GM21423 (cell line): ENCODE results near the gene SERTM2.

Experiments
- ATAC-seq: cut with Tn5 transposase; IDR thresholded peaks from one replicate; pipeline ENCODE4 v1.9.1; 2021; ENCODE audit warnings: mild to moderate bottlenecking, moderate library complexity; ENCODE audit not compliant: unreplicated experiment

Gene SERTM2

DNA sequence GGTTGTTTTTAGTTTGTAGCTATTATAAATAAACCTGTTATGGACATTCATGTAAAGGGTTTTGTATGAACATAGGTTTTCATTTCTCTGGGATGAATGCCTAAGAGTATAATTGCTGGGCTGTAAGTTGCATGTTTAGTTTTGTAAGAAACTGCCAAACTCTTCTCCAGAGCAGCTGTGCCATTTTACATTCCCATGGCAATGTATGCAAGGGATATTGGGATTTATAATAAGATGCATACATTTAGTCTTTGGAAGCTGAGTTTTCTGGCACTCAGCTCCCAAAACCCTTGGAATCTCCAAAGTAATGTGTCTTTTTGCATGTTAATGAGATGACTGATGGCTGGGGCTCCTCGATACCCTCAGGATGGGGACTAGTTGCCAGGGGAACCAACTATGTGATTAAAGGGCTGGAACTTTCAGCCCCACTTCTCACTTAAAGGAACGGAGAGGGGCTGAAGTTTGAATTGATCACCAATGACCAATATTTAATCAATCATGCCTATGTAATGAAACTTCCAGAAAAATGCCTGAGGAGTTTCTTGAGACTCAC, 44.0 kb downstream of the SERTM2 start:
- ATAC-seq = no peak

DNA sequence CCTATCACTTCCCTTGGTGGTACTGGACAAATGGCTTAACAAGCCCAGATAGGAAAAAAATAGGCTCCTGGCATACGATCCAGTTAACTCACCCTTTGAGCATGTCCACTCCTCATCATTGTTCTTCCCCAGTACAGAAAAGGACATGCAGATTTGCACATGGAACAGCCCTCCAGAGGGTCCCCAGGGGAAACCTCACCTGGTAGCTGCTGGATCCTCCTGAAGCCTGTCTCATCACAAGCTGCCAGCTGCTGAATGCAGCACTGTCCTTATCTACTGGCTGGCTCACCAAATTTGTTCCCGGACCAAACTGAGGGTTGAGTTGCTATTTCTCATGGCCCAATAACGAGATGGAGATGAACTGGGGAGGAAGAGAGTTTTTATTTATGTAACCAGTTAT, 49.4 kb downstream of the SERTM2 start:
- no peak for ATAC-seq

GRCh38 chrX:111561851-111562250, 50.4 kb downstream of the SERTM2 start:
- no peak for ATAC-seq

DNA sequence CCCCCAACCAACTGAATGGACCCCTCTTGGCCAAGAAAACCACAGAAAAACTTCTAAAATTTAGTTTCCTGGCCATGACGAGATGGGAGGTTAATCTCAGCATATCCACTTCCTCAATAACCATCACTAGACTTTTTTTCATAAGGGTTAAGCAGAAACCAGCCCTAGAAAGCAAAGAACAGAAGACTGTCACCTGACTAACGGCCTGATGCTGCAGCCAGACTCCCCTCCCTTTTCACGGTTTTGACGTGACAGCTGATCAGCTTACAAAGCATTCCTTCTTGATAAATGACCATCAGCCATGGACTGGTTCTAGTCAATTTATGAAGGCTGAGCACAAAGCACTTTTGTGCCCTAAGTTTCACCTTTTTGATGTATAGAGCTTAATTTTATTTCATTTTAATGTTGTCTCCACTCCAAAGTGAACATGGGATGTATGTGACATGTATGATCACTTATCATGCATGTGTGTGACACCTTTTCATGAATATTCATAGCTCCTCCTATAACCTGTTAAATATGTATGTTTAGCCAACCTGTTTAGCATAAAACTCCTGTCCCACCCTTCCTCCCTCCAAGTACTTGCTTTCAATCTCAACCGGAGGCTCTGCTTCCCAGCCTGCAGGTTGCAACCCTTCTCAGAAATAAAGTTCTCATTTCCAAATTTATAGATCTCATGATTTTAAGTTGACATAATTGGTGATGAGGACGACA, 56.3 kb downstream of the SERTM2 start:
- ATAC-seq = no peak

DNA sequence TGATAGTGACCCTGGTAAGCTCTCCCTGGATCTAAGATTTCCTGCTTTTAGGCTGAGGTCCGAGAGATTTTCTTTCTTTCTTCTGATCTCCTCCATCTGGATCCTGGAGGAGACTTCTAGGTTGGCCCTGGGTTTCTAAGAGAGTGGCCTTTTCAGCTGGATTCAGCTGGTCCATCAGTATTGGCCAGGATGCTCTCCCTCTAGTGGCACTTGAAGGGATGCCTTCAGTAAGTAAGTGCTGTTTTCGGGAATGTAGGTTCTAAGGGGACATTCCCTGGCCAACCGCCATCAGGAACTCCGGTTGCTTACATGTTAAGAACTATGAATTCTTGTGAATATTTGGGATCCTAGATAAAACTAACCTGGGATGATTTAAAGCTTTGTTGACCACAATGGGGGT, 56.9 kb downstream of the SERTM2 start:
- ATAC-seq = no peak

DNA sequence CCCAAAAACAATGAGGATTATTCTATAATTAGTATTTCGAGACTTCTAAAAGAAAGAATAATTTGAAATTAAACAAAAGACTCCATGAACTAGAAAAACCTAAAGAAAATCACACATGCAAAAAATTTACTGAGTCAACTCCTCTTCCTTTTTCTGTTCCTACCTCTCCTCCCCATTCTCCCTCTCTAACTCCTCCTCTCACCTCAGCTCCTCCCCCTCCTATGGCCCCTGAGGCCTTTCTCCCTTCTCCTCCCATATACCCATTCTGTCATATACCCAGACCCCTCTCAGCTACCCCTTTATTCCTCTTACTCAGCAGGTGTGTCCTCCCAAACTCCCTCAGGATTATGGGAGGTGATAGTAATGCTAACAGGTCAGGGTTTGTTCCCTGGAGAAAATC, 57.4 kb downstream of the SERTM2 start:
- no peak for ATAC-seq
